ENCODE data around the gene PRUNE1.

Gene PRUNE1

GRCh38 chr1:151050051-151050688, 41.9 kb downstream of the PRUNE1 start:
- no peak for DNase-seq (ENCODE audit: low spot score)

DNA sequence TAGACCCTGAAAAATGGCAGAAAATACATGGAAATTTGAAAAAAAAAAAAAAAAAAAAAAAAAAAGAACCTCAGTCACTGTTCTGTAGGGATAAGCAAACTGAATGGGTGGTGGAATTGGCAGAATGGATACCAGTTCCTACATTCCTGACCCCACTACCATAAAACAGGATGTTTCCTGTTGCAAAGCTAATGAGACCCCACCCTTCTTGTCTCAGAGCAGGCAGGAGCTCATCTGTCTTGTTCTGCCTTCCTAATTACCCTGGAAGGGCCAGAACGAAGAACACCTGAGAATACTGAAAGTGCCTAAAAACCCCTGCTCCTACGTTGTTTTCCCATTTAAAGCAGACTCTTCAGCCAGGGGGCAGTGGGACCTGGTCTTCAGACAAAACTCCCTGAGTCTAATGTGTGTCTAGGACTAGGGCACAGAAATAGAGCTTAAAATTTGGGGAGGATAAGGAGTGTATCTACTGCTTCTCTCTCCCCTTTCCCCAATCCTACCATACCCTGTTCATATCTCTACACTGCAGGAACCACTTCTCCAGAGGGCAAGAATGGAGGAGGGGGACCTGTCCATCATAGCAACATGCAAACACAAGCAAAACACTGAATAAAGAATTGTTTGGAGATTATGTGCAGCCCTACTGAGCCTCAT, 43.2 kb downstream of the PRUNE1 start:
- no peak for DNase-seq (ENCODE audit: low spot score)

- DNase-seq (ENCODE audit: low spot score), result no peak
Measured at GRCh38 chr1:151054971-151055547, 46.8 kb downstream of the PRUNE1 start.

DNA sequence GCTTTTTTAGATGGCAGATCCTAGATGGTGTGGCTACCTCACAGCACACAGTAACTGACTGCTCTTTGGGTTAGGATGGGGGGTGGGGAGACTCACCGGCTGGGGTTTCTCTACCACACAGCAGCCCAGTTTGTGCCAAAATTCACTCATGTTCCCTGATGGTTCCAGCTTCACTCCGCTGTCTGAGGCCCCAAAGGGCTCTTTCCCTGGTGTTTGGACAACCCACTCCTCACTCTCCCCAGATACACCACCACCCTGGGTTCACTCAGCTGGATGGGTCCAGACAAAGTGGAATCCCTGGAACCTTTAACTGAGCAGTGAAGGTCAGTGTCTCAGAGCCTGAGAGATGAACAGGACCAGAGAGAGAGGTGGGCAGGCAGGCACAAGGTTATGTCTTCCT, 47.3 kb downstream of the PRUNE1 start:
- DNase-seq (ENCODE audit: low spot score), result no peak

DNA sequence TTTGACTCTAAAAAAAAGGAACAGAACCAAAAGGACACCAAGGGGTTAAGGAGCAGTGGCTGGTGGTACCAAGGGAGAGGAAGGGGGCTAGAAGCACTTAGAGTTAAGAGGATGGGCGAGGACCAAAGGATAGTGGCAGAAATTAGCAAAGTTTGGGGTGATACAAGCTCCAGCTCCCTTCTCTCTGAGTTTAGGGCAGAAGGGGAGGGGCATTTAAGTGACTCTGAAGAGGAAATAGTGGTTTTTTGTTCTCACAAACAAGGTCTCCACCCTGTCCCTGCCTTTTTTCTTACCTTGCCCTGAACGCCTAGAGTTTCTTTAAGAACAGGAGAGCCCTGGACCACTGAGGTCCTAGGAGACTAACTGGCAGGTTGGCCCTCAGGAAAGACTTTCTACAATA, 47.9 kb downstream of the PRUNE1 start:
- no peak for DNase-seq (ENCODE audit: low spot score)

- peak; percentile 14 for DNase-seq (ENCODE audit: low spot score)
Measured at GRCh38 chr1:151058692-151059091, 50.4 kb downstream of the PRUNE1 start.

DNA sequence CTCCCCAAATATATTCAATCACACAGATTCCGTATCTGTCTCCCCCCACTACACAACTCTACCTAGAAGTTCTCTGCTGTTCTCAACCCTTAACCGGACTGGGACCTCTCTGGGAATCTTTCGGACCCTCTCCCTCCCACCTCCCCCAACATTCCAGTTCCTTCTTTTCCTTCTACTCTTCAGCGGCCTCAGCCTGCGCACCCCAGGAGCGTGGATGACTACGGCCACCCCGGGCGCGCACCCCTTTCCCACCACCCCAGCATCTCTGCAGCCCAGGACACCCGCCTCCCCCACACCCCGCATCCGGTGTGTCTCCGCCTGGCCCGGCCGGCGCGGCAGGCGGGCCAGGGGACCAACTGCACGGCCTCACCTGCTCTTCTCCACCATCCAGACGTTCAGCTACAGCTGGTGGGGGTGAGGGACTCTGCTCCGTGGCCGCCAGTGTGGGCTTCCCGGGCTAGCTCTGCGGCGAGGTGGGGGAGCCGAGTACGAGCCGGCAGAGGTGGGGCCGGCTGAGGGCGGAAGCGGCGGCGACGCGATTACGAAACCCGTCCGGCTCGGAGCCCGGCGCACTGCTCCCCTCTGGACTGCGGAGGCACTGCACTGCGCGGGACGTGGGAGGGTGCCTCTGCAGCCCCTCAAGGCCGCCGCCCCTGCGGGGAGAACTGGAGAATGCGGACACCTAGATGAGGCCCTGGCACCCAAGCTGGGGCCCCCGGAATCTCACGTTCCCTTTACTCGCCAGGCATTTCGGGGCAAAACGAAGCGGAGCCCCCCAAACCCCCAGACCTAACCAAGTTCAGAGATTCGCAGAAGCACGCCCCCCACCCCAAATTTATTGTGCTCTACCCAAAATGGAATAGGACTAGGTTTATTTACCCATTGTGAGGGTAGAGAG, 51.1 kb downstream of the PRUNE1 start, which contains the start of gene CDC42SE1:
Gene CDC42SE1 (minus strand): TSS at position 514 of the 898 bp plus-strand sequence. CDS start 3,892 bp downstream, outside the sequence.
- peak; percentile 78 for DNase-seq (ENCODE audit: low spot score)

GRCh38 chr1:151060007-151060656, 51.9 kb downstream of the PRUNE1 start, which contains the start of gene MLLT11:
TSS of gene MLLT11 (plus strand) at chr1:151060397. CDS start at chr1:151067225, 6,828 bp downstream.
- DNase-seq (ENCODE audit: low spot score), result peak; percentile 4

- peak; percentile 3 for DNase-seq (ENCODE audit: low spot score)
Measured at GRCh38 chr1:151060657-151061421, 52.6 kb downstream of the PRUNE1 start.

- peak; percentile 2 for DNase-seq (ENCODE audit: low spot score)
Measured at GRCh38 chr1:151061704-151062103, 53.5 kb downstream of the PRUNE1 start.

GRCh38 chr1:151062741-151063371, 54.6 kb downstream of the PRUNE1 start:
- DNase-seq (ENCODE audit: low spot score), result peak; percentile 3

DNA sequence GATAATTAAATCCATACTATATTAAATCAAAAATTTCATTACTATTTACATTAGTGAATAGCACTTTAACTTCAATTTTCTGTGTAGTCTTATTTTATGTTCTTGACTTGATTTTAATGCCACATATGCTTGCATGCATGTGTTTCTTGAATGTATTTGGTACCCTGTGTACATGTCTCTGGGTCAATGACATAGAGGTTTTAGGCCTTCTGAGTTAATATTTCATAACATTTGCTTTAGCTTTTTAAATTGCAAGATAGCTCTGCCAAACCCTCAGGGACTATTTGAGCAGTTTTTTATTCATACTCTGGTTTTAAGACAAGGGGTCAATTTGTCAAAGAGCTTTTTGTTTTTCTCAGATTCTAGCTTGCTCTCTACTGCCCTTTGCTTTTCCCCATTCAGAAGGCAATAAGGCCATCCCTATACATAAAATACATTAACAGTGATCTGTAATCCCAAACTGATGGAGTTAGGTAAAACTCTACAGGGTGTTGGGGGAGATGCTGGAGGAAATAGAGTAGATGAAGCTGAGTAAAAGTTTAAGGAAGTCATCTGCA, 56.9 kb downstream of the PRUNE1 start:
- DNase-seq (ENCODE audit: low spot score), result peak; percentile 3

GRCh38 chr1:151067185-151067584, 58.9 kb downstream of the PRUNE1 start:
- no peak for DNase-seq (ENCODE audit: low spot score)

- DNase-seq (ENCODE audit: low spot score), result no peak
Measured at GRCh38 chr1:151069103-151069486, 60.8 kb downstream of the PRUNE1 start.

DNA sequence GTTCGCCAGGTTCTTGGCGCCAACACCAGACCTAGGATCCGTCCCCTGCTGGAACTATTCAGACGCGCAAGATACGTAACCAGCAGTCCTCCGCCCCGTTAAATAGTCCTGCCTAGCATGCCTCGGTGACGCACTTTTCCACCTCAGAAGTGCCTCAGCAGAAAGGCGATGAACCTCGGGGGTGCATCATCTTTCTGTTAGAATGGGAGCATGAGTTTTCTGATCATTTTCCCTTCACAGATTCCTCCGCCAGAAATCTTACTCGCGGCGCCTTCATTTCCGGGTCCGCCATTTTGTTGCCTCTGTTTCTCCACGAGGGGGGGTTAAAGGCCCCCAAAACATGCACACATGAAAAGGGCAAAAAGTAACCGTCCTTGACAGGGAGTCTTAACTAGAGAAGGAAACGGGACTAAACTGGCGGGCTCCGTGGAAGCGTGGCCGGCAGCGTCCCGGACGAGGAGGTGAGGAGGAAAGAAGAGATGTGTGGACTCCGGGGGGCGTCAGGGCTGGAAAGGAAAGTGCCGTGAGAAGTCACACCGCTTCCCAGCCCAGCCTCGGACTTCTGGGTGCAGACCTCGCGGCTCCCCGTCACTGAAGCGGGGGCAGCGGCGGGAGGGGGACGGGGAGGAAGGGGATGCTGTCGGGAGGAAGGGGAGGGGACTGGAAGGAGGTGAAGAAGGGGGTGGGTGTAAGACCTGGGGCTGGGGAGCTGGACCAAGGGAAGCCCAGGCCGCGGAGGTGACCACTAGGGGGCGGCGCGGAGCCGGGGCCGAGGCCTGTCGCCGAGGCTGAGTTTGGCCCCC, 62.4 kb downstream of the PRUNE1 start, which contains the start of gene GABPB2:
Gene GABPB2 (plus strand): TSS at position 288 of the 803 bp plus-strand sequence. CDS start 17,429 bp downstream, outside the sequence.
- peak; percentile 91 for DNase-seq (ENCODE audit: low spot score)

DNA sequence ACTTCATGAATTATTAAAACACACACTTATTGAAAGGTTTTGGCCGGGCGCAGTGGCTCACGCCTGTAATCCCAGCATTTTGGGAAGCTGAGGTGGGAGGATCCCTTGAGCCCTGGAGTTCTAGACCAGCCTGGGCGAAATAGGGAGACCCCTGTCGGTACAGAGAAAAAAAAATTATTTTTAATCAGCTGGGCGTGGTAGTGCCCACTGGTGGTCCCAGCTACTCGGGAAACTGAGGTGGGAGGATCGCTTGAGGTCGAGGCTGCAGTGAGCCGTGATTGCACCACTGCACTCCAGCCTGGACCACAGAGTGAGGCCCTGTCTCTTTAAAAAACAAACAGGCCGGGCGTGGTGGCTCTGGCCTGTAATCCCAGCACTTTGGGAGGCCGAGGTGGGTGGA, 64.0 kb downstream of the PRUNE1 start:
- no peak for DNase-seq (ENCODE audit: low spot score)
